GM18867 (cell line): ENCODE measurements around the gene FGFBP1.

Experiments used
- ATAC-seq: cut with Tn5 transposase; IDR thresholded peaks from one replicate; pipeline ENCODE4 v1.9.1; 2021; ENCODE audit warnings: mild to moderate bottlenecking, moderate library complexity; ENCODE audit not compliant: unreplicated experiment

The FGFBP1 gene

GRCh38 chr4:15913631-15913970, 24.9 kb downstream of the FGFBP1 start:
- no peak for ATAC-seq

GRCh38 chr4:15912961-15913630, 25.4 kb downstream of the FGFBP1 start:
- no peak for ATAC-seq

GRCh38 chr4:15912236-15912635, 26.3 kb downstream of the FGFBP1 start:
- no peak for ATAC-seq

- no peak for ATAC-seq
Measured at GRCh38 chr4:15910155-15910940, 28.2 kb downstream of the FGFBP1 start.

GRCh38 chr4:15907430-15907829, 31.1 kb downstream of the FGFBP1 start:
- ATAC-seq = no peak

- no peak for ATAC-seq
Measured at GRCh38 chr4:15906020-15906443, 32.5 kb downstream of the FGFBP1 start.

GRCh38 chr4:15902746-15903145, 35.8 kb downstream of the FGFBP1 start:
- no peak for ATAC-seq

- no peak for ATAC-seq
Measured at GRCh38 chr4:15901998-15902397, 36.5 kb downstream of the FGFBP1 start.

GRCh38 chr4:15901007-15901406, 37.5 kb downstream of the FGFBP1 start:
- no peak for ATAC-seq

GRCh38 chr4:15899511-15899910, 39.0 kb downstream of the FGFBP1 start:
- ATAC-seq = no peak

GRCh38 chr4:15898902-15899301, 39.6 kb downstream of the FGFBP1 start:
- no peak for ATAC-seq

GRCh38 chr4:15897577-15897976, 41.0 kb downstream of the FGFBP1 start:
- ATAC-seq = no peak

GRCh38 chr4:15894921-15895916, 43.3 kb downstream of the FGFBP1 start:
- ATAC-seq = no peak

- ATAC-seq = no peak
Measured at GRCh38 chr4:15894393-15894792, 44.1 kb downstream of the FGFBP1 start.

- ATAC-seq = no peak
Measured at GRCh38 chr4:15893962-15894361, 44.6 kb downstream of the FGFBP1 start.

- ATAC-seq = peak; percentile 62
Measured at GRCh38 chr4:15891312-15891711, 47.2 kb downstream of the FGFBP1 start.

GRCh38 chr4:15890246-15890829, 48.2 kb downstream of the FGFBP1 start:
- no peak for ATAC-seq

GRCh38 chr4:15888515-15888914, 50.0 kb downstream of the FGFBP1 start:
- ATAC-seq = no peak
